Measurements from ENCODE around the gene SLC22A15. TPM values are rescaled to one million over a fixed set of nuclear protein-coding genes. Genes with fewer than 3 reads are reported as not detected.
"Not testable (repeated sequence)": the region's sequence is repeated elsewhere in the genome, so short reads cannot be mapped to it uniquely, and the experiment has no call there.

SLC22A15 gene
- total RNA-seq, 1 donor from 2014 or later, result 5.7 TPM

- no peak for DNase-seq (ENCODE audit: low spot score)
These were observed 5.0 kb downstream of the SLC22A15 start for GRCh38 chr1:115980998-115981993.

GRCh38 chr1:115982400-115982799 lies 6.1 kb downstream of the SLC22A15 start:
- no peak for DNase-seq (ENCODE audit: low spot score)

GRCh38 chr1:115983584-115983983 lies 7.3 kb downstream of the SLC22A15 start:
- no peak for DNase-seq (ENCODE audit: low spot score)

GRCh38 chr1:115987623-115988022 lies 11.3 kb downstream of the SLC22A15 start:
- DNase-seq (ENCODE audit: low spot score), result no peak

GRCh38 chr1:115988953-115989352 lies 12.6 kb downstream of the SLC22A15 start:
- no peak for DNase-seq (ENCODE audit: low spot score)

GRCh38 chr1:115989699-115990098 lies 13.4 kb downstream of the SLC22A15 start:
- no peak for DNase-seq (ENCODE audit: low spot score)

GRCh38 chr1:115991909-115992308 lies 15.6 kb downstream of the SLC22A15 start:
- no peak for DNase-seq (ENCODE audit: low spot score)

- DNase-seq (ENCODE audit: low spot score), result not testable (repeated sequence)
These were observed 21.6 kb downstream of the SLC22A15 start for GRCh38 chr1:115997921-115998320.

GRCh38 chr1:116001739-116002487 lies 25.6 kb downstream of the SLC22A15 start:
- no peak for DNase-seq (ENCODE audit: low spot score)

GRCh38 chr1:116002781-116003420 lies 26.6 kb downstream of the SLC22A15 start:
- no peak for DNase-seq (ENCODE audit: low spot score)

- DNase-seq (ENCODE audit: low spot score), result no peak
These were observed 27.5 kb downstream of the SLC22A15 start for GRCh38 chr1:116003823-116004222.

GRCh38 chr1:116006486-116006964 lies 30.2 kb downstream of the SLC22A15 start:
- DNase-seq (ENCODE audit: low spot score), result no peak

GRCh38 chr1:116008656-116009390 lies 32.5 kb downstream of the SLC22A15 start:
- DNase-seq (ENCODE audit: low spot score), result no peak

- DNase-seq (ENCODE audit: low spot score), result no peak
These were observed 36.4 kb downstream of the SLC22A15 start for GRCh38 chr1:116012716-116013115.

GRCh38 chr1:116015679-116016078 lies 39.4 kb downstream of the SLC22A15 start:
- no peak for DNase-seq (ENCODE audit: low spot score)

- DNase-seq (ENCODE audit: low spot score), result no peak
These were observed 41.7 kb downstream of the SLC22A15 start for GRCh38 chr1:116018007-116018406.

GRCh38 chr1:116019653-116020253 lies 43.4 kb downstream of the SLC22A15 start:
- DNase-seq (ENCODE audit: low spot score), result no peak

GRCh38 chr1:116020668-116021272 lies 44.5 kb downstream of the SLC22A15 start:
- DNase-seq (ENCODE audit: low spot score), result peak; percentile 36

GRCh38 chr1:116024626-116025025 lies 48.3 kb downstream of the SLC22A15 start:
- no peak for DNase-seq (ENCODE audit: low spot score)

- no peak for DNase-seq (ENCODE audit: low spot score)
These were observed 50.3 kb downstream of the SLC22A15 start for GRCh38 chr1:116026631-116027030.

Data from mucosa of gallbladder (tissue), 1 donor.